ENCODE measurements around the gene CLSTN2. TPM values are rescaled to one million over a fixed set of nuclear protein-coding genes. Genes with fewer than 3 reads are reported as not detected.

Gene CLSTN2
- total and polyA plus RNA-seq, 2 of the 8 experiments (the other 6 are each of a cell fraction or from before 2014, with no cell fraction given): 0.39 to 0.52 TPM

- no peak overlapping the region for H3K18ac ChIP-seq (ENCODE audit: extremely low read depth, low read length)
- no peak for DNase-seq (ENCODE audit: low read depth in 1 of 2, low spot score in 2 of 2)
- H3K36me3 ChIP-seq (ENCODE audit: control insufficient read depth in 2 of 4, insufficient read depth in 4 of 4, low read length in 3 of 4): no peaks in the 10 kb centered on the region
- no peak overlapping the region for H2AK5ac ChIP-seq (ENCODE audit: low read depth, low read length)
- H3K4me3 ChIP-seq (ENCODE audit: extremely low read depth in 1 of 4, insufficient read depth in 2 of 4, low read depth in 3 of 4, low read length in 4 of 4): no peak overlapping the region
- H2BK5ac ChIP-seq (ENCODE audit: low read depth, low read length): no peak overlapping the region; the same call in 1 of the 2 replicates
- H3K4me1 ChIP-seq (replicated peaks in 1 of 4; ENCODE audit: control insufficient read depth in 3 of 4, insufficient read depth in 4 of 4, low read length in 3 of 4): no peaks in the 10 kb centered on the region
- H3K79me2 ChIP-seq (ENCODE audit: control insufficient read depth in 1 of 2, insufficient read depth in 2 of 2, low read length in 2 of 2): no peaks in the 10 kb centered on the region
- H2BK12ac ChIP-seq (ENCODE audit: low read depth, low read length): no peak overlapping the region
- H2AFZ ChIP-seq (ENCODE audit: low read length): peak overlapping the region; percentile 76
- no peak for FAIRE-seq
- H4K8ac ChIP-seq (ENCODE audit: extremely low read depth, insufficient read depth, low read length): no peak overlapping the region
- no peaks in the 10 kb centered on the region for H3K23me2 ChIP-seq (ENCODE audit: low read depth, low read length)
- H4K5ac ChIP-seq (ENCODE audit: insufficient read length, low read depth, low read length): no peak overlapping the region
- POLR2A ChIA-PET (ENCODE audit: partially characterized antibody): no interaction called here
- no peak overlapping the region for H2BK15ac ChIP-seq (ENCODE audit: low read length)
- WGBS, 2 experiments (ENCODE audit: extremely low coverage in 1 of 2, insufficient coverage in 1 of 2, insufficient read length in 1 of 2, insufficient replicate concordance in 2 of 2, low coverage in 1 of 2, low lambda C conversion rate in 2 of 2, missing lambda C conversion rate in 1 of 2): 93% methylated on average over 2 of the region's 2 CpGs; no CpG with 5 or more reads in 1 of the 2 experiments
- H2BK20ac ChIP-seq (ENCODE audit: low read length): no peak overlapping the region
- no peak overlapping the region for H3K4me2 ChIP-seq (ENCODE audit: insufficient read depth in 1 of 2, low read depth in 2 of 2, low read length in 2 of 2)
- no peak overlapping the region for H3K27ac ChIP-seq (ENCODE audit: low read depth, low read length)
- no peak overlapping the region for H3K4ac ChIP-seq (replicated peaks; ENCODE audit: insufficient read length, low read depth, low read length)
- no peak overlapping the region for H3K9ac ChIP-seq (replicated peaks in 1 of 4; ENCODE audit: extremely low read depth in 1 of 4, low read depth in 3 of 4, low read length in 3 of 4)
- H3K9me3 ChIP-seq (ENCODE audit: insufficient read depth in 2 of 2, low read depth in 1 of 2, low read length in 1 of 2): no peaks in the 10 kb centered on the region
- CTCF ChIA-PET (ENCODE audit: partially characterized antibody): interaction anchor here (0.7 kb wide), 1 partner anchor 412 kb away, joined by 3 read pairs; no protein-coding TSS in a partner anchor
- no peak overlapping the region for H2BK120ac ChIP-seq (replicated peaks; ENCODE audit: low read depth, low read length)
- no peak overlapping the region for H4K91ac ChIP-seq (replicated peaks; ENCODE audit: insufficient read length, low read length)
- no peak overlapping the region for H3K56ac ChIP-seq (replicated peaks; ENCODE audit: insufficient read length, low read depth, low read length)
- H3K23ac ChIP-seq (ENCODE audit: insufficient read length): no peak overlapping the region
- no peaks in the 10 kb centered on the region for H4K20me1 ChIP-seq (replicated peaks in 1 of 2; ENCODE audit: control insufficient read depth in 1 of 2, insufficient read depth in 2 of 2, low read length in 2 of 2)
- no peaks in the 10 kb centered on the region for H3K79me1 ChIP-seq (ENCODE audit: low read depth, low read length)
- no peak overlapping the region for H3K14ac ChIP-seq (ENCODE audit: insufficient read length)
- H3K27me3 ChIP-seq (replicated peaks in 1 of 4; ENCODE audit: control insufficient read depth in 3 of 4, extremely low read depth in 1 of 4, insufficient read depth in 3 of 4, low read length in 3 of 4): no peaks in the 10 kb centered on the region
- no peak for TF ChIP-seq ATF2 (IDR thresholded peaks at IDR 0.05; ENCODE audit: low read length)
- TF ChIP-seq RBBP5 (IDR thresholded peaks at IDR 0.05; ENCODE audit: borderline replicate concordance, low read depth, low read length): no peak
- no peak for TF ChIP-seq EZH2 (IDR thresholded peaks at IDR 0.05; ENCODE audit: low read depth, low read length, severe bottlenecking)
- TF ChIP-seq TEAD4 (IDR thresholded peaks at IDR 0.05; ENCODE audit: low read depth, low read length): no peak
- no peak for TF ChIP-seq TAF7 (optimal IDR thresholded peaks at IDR 0.05; ENCODE audit: borderline replicate concordance, low read depth, low read length)
- no peak for TF ChIP-seq SIX5 (IDR thresholded peaks at IDR 0.05; ENCODE audit: low read depth, low read length)
- no peak for TF ChIP-seq CTBP2 (IDR thresholded peaks at IDR 0.05; ENCODE audit: borderline replicate concordance, insufficient read depth, insufficient read length, low read length)
- TF ChIP-seq CBX5 (IDR thresholded peaks at IDR 0.05; ENCODE audit: low read depth, low read length): no peak
- TF ChIP-seq MAFK (IDR thresholded peaks at IDR 0.05; ENCODE audit: low read depth, low read length): no peak
- no peak for TF ChIP-seq SRF (IDR thresholded peaks at IDR 0.05; ENCODE audit: low read depth, low read length)
- no peak for TF ChIP-seq E2F6 (IDR thresholded peaks at IDR 0.05)
- no peak for TF ChIP-seq CHD1 (IDR thresholded peaks at IDR 0.05; ENCODE audit: low read depth, low read length)
These were observed 464.9 kb downstream of the CLSTN2 start for GRCh38 chr3:140399871-140400270.

Measured in H1 (cell line).